CD4-positive, alpha-beta T cell (primary cell): ENCODE data around the gene TMCO4. TPM values are rescaled to one million over a fixed set of nuclear protein-coding genes. Genes with fewer than 3 reads are reported as not detected.

Experiments used
- ATAC-seq: fragments of 200-7000 bp; cut with Tn5 transposase; one replicate; pipeline ENCODE4 v1.10.0; 2022; ENCODE audit warnings: mild to moderate bottlenecking; ENCODE audit not compliant: poor library complexity
- CTCF ChIA-PET: fragments of 350-600 bp; sonication (Branson Sonifier 250); formaldehyde crosslinking; loops from one replicate; lab custom pipeline; 2021; ENCODE audit warnings: antibody characterized with exemption, inconsistent platforms; lab: Charles Lee
- POLR2A ChIA-PET: fragments of 350-600 bp; sonication (Branson Sonifier 250); formaldehyde crosslinking; loops from one replicate; lab custom pipeline; 2021; ENCODE audit warnings: antibody characterized with exemption, inconsistent platforms; lab: Charles Lee
- DNase-seq, 14 experiments: peaks; one replicate each; pipeline ENCODE4 v3.0.0-alpha.2; 2013 to 2020; ENCODE audit warnings: mixed read lengths in 2 of 14
- H3K27ac ChIP-seq, 2 donors: one replicate each; pipeline versions ENCODE4 v1.5.1 to v1.7.0; 2013; ENCODE audit warnings: low read length in 2 of 2, low read depth in 1 of 2, mild to moderate bottlenecking in 1 of 2
- H3K27me3 ChIP-seq, 2 experiments: 1 replicate in 1 of 2; 2 replicates in 1 of 2; pipeline versions ENCODE4 v1.6.1 to v1.7.0; 2013; ENCODE audit warnings: low read length in 2 of 2, control low read depth in 1 of 2, mild to moderate bottlenecking in 1 of 2, moderate library complexity in 1 of 2; ENCODE audit not compliant: insufficient read depth in 2 of 2, control insufficient read depth in 1 of 2
- H3K36me3 ChIP-seq: one replicate; pipeline ENCODE4 v1.6.1; 2013; ENCODE audit warnings: low read length, control low read depth; ENCODE audit not compliant: insufficient read depth
- H3K4me1 ChIP-seq: one replicate; pipeline ENCODE4 v1.6.1; 2013; ENCODE audit warnings: low read length, control low read depth; ENCODE audit not compliant: insufficient read depth
- H3K4me3 ChIP-seq: one replicate; pipeline ENCODE4 v1.5.1; 2013; ENCODE audit warnings: mild to moderate bottlenecking, low read length, moderate library complexity
- H3K9me3 ChIP-seq, 2 experiments: 1 replicate in 1 of 2; 2 replicates in 1 of 2; pipeline versions ENCODE4 v1.6.1 to v1.7.0; 2013; ENCODE audit warnings: low read length in 2 of 2, mild to moderate bottlenecking in 2 of 2, control low read depth in 1 of 2, moderate library complexity in 1 of 2; ENCODE audit not compliant: control insufficient read depth in 1 of 2, insufficient read depth in 1 of 2
- H3K27ac Mint-ChIP-seq: one replicate; pipeline ENCODE4 v1.8.0; 2020; ENCODE audit warnings: mixed read lengths
- H3K27me3 Mint-ChIP-seq: one replicate; pipeline ENCODE4 v1.8.0; 2021; ENCODE audit warnings: mixed read lengths
- H3K36me3 Mint-ChIP-seq: one replicate; pipeline ENCODE4 v1.8.0; 2021; ENCODE audit warnings: low read depth, mixed read lengths
- H3K4me1 Mint-ChIP-seq: one replicate; pipeline ENCODE4 v1.8.0; 2021; ENCODE audit warnings: low read depth, mixed read lengths
- H3K4me3 Mint-ChIP-seq: one replicate; pipeline ENCODE4 v1.8.0; 2020; ENCODE audit warnings: mild to moderate bottlenecking, mixed read lengths
- H3K9me3 Mint-ChIP-seq: one replicate; pipeline ENCODE4 v1.8.0; 2020; ENCODE audit warnings: mixed read lengths
- intact Hi-C, 2 experiments: fragments of 100-400 bp; cut with DNase I in 1 of 2; cut with micrococcal nuclease in 1 of 2; formaldehyde crosslinking; loops; one replicate each; pipeline versions ENCODE4 v1.15.1 to v1.9.0; 2023 to 2025; cut with DNase I, micrococcal nuclease
- total RNA-seq, 174 experiments: library from RNA in 2 of 174; stranded (reverse) in 2 of 174; gene quantifications; one replicate each; pipeline ENCODE4 v1.2.3 and lab custom pipeline; 2021 to 2026
- TF ChIP-seq, protein P1 (sequence below): fragments of 200-600 bp; IDR thresholded peaks from one replicate; pipeline ENCODE4 v1.8.0; 2022; ENCODE audit warnings: antibody characterized with exemption, mild to moderate bottlenecking

The TMCO4 gene
- total RNA-seq, 2 experiments from 2014 or later: 12.4 to 13.9 TPM

DNA sequence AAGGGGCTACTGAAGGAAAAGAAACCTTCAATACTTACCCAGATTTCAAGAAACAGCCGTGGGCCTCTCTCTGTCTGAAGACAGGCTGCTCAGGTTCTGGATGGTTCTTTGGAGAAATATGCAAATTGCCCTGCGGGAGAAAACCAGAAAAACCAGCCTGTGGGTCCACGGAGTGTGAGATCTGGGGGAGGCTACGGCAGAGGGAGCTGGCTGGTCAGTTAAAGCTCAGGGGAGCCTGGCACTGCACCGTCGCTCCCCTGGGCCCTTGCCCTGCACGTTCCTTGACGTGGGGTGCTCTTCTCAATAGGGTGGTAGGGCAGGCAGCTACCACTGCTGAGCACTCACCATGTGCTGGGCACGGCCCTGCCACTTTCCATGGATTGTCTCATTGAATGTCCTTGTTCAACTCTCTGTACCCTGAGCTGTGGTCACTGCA lies 12.7 kb downstream of the TMCO4 start:
- H3K36me3 Mint-ChIP-seq: peaks cover 78% of the 10 kb centered on the region
- Histone ChIP-seq H3K27me3 (no peaks in the 10 kb centered on the region), H3K4me3 (no peak overlapping the region), H3K27ac (no peak overlapping the region), H3K9me3 (no peaks in the 10 kb centered on the region), H3K36me3 (peaks cover 46% of the 10 kb centered on the region), H3K4me1 (no peaks in the 10 kb centered on the region)
- POLR2A ChIA-PET: no interaction called here
- H3K4me3 Mint-ChIP-seq: no peak overlapping the region
- peaks cover 12% of the 10 kb centered on the region for H3K4me1 Mint-ChIP-seq
- H3K9me3 Mint-ChIP-seq: no peaks in the 10 kb centered on the region
- no peak overlapping the region for H3K27ac Mint-ChIP-seq
- ATAC-seq (no peak), DNase-seq (no peak)
- intact Hi-C loops: no loop called here
- CTCF ChIA-PET: no interaction called here
- H3K27me3 Mint-ChIP-seq: no peaks in the 10 kb centered on the region
- TF ChIP-seq, protein P1, sequence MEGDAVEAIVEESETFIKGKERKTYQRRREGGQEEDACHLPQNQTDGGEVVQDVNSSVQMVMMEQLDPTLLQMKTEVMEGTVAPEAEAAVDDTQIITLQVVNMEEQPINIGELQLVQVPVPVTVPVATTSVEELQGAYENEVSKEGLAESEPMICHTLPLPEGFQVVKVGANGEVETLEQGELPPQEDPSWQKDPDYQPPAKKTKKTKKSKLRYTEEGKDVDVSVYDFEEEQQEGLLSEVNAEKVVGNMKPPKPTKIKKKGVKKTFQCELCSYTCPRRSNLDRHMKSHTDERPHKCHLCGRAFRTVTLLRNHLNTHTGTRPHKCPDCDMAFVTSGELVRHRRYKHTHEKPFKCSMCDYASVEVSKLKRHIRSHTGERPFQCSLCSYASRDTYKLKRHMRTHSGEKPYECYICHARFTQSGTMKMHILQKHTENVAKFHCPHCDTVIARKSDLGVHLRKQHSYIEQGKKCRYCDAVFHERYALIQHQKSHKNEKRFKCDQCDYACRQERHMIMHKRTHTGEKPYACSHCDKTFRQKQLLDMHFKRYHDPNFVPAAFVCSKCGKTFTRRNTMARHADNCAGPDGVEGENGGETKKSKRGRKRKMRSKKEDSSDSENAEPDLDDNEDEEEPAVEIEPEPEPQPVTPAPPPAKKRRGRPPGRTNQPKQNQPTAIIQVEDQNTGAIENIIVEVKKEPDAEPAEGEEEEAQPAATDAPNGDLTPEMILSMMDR: no peak

GRCh38 chr1:19785660-19786059 lies 14.1 kb downstream of the TMCO4 start:
- ChIA-PET CTCF (no interaction called here), POLR2A (no interaction called here)
- TF ChIP-seq, protein P1: no peak
- DNase-seq: no peak
- H3K4me3 Mint-ChIP-seq: no peak overlapping the region
- H3K4me1 Mint-ChIP-seq: peaks cover 8% of the 10 kb centered on the region
- intact Hi-C loops: no loop called here
- H3K36me3 Mint-ChIP-seq: peaks cover 80% of the 10 kb centered on the region
- no peak overlapping the region for H3K27ac Mint-ChIP-seq
- no peak overlapping the region for H3K4me3 ChIP-seq
- H3K9me3 ChIP-seq: no peaks in the 10 kb centered on the region
- peaks cover 41% of the 10 kb centered on the region for H3K36me3 ChIP-seq
- ATAC-seq: no peak
- no peaks in the 10 kb centered on the region for H3K9me3 Mint-ChIP-seq
- H3K27ac ChIP-seq: no peak overlapping the region
- no peaks in the 10 kb centered on the region for H3K4me1 ChIP-seq
- no peaks in the 10 kb centered on the region for H3K27me3 Mint-ChIP-seq
- H3K27me3 ChIP-seq: no peaks in the 10 kb centered on the region

DNA sequence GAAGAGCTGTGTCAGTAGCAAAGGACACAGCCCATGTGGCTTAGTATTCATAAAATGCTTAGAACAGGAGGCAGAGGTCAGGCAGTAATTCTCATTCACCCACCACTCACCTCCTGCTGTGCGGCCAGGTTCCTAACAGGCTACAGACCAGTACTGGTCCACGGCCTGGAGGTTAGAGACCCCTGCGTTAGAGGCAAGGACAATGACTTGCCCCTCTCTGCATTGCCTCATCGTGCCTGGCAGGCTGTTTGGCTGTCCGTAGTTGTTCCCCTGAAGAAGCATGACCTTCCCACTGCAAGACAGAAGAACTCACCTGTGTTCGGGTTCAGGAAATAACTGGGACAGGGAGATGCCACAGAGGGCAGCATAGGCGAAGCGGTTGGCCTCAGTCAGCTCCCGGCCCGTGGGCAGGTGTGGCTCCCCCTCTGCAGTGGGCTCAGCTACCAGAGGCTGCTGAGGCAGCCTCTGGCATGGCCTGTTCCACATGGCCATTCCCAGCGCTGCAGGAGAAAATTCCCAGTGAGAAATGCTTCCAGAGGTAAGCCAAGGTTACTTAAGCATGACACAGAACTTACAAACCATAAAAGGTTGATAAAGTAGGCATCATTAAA lies 19.3 kb downstream of the TMCO4 start:
- Histone ChIP-seq H3K27ac (no peak overlapping the region), H3K27me3 (no peaks in the 10 kb centered on the region), H3K4me3 (no peak overlapping the region), H3K4me1 (no peaks in the 10 kb centered on the region), H3K36me3 (peaks cover 53% of the 10 kb centered on the region), H3K9me3 (peaks cover 0 to 6% of the 10 kb centered on the region in 2 experiments)
- ChIA-PET POLR2A (no interaction called here), CTCF (no interaction called here)
- Mint-ChIP-seq H3K9me3 (no peaks in the 10 kb centered on the region), H3K36me3 (peaks cover 80% of the 10 kb centered on the region), H3K27ac (no peak overlapping the region), H3K4me3 (no peak overlapping the region), H3K27me3 (no peaks in the 10 kb centered on the region), H3K4me1 (no peaks in the 10 kb centered on the region)
- TF ChIP-seq, protein P1: no peak
- DNase-seq: no peak
- intact Hi-C loops: no loop called here
- no peak for ATAC-seq
